Keratinocyte (primary cell): Measurements from ENCODE around the gene VAT1.
A peak's percentile ranks its signal among the peaks of the same experiment; 100 is the strongest.

Experiments
- EZH2 ChIP-seq: IDR thresholded peaks from one replicate; pipeline ENCODE4 v1.6.1; 2012; ENCODE audit warnings: inconsistent platforms, mild to moderate bottlenecking, low read length, moderate library complexity
- TF ChIP-seq, protein P1 (sequence below), 3 experiments: IDR thresholded peaks in 1 of 3; conservative IDR thresholded peaks in 1 of 3; optimal IDR thresholded peaks in 1 of 3; 2 replicates in 2 of 3; 3 replicates in 1 of 3; pipeline versions ENCODE3 to v1.5.1; 2011; ENCODE audit warnings: low read length in 3 of 3, mild to moderate bottlenecking in 3 of 3, moderate library complexity in 2 of 3, control low read depth in 1 of 3, inconsistent platforms in 1 of 3; ENCODE audit not compliant: insufficient read depth in 2 of 3; ENCODE audit errors: extremely low read depth in 1 of 3

GRCh38 chr17:42980766-42981397 lies 41.3 kb downstream of the VAT1 start:
- TF ChIP-seq, protein P1, sequence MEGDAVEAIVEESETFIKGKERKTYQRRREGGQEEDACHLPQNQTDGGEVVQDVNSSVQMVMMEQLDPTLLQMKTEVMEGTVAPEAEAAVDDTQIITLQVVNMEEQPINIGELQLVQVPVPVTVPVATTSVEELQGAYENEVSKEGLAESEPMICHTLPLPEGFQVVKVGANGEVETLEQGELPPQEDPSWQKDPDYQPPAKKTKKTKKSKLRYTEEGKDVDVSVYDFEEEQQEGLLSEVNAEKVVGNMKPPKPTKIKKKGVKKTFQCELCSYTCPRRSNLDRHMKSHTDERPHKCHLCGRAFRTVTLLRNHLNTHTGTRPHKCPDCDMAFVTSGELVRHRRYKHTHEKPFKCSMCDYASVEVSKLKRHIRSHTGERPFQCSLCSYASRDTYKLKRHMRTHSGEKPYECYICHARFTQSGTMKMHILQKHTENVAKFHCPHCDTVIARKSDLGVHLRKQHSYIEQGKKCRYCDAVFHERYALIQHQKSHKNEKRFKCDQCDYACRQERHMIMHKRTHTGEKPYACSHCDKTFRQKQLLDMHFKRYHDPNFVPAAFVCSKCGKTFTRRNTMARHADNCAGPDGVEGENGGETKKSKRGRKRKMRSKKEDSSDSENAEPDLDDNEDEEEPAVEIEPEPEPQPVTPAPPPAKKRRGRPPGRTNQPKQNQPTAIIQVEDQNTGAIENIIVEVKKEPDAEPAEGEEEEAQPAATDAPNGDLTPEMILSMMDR (optimal IDR thresholded peaks at IDR 0.05 in 1 of 3, IDR thresholded peaks at IDR 0.05 in 1 of 3, conservative IDR thresholded peaks at IDR 0.05 in 1 of 3; ENCODE audit: extremely low read depth in 1 of 3, insufficient read depth in 2 of 3, low read length in 3 of 3) = peak in 2 of 3 experiments; percentile 43
- TF ChIP-seq EZH2 = no peak
